Activated CD8-positive, alpha-beta memory T cell treated with anti-CD3 and anti-CD28 coated beads, Interleukin-2, amount 10 ng/mL, durations not matched to agents 7 days and 5 days (primary cell): Measurements from ENCODE around the gene CACNB3. TPM values are rescaled to one million over a fixed set of nuclear protein-coding genes. Genes with fewer than 3 reads are reported as not detected.

Source experiments
- ATAC-seq: fragments of 150-1000 bp; cut with Tn5 transposase; one replicate; pipeline ENCODE4 v1.10.0; 2021; ENCODE audit warnings: moderate library complexity
- CTCF ChIA-PET: fragments of 350-600 bp; sonication (Branson Sonifier 250); formaldehyde crosslinking; loops from one replicate; lab custom pipeline; 2021; ENCODE audit warnings: antibody characterized with exemption; lab: Charles Lee
- DNase-seq: peaks from one replicate; pipeline ENCODE4 v3.0.0-alpha.2; 2020
- H3K27ac Mint-ChIP-seq: one replicate; pipeline ENCODE4 v1.8.0; 2021; ENCODE audit warnings: mild to moderate bottlenecking, mixed read lengths
- H3K27me3 Mint-ChIP-seq: one replicate; pipeline ENCODE4 v1.8.0; 2021; ENCODE audit warnings: mixed read lengths
- H3K36me3 Mint-ChIP-seq: one replicate; pipeline ENCODE4 v1.8.0; 2021; ENCODE audit warnings: mild to moderate bottlenecking, mixed read lengths
- H3K4me1 Mint-ChIP-seq: one replicate; pipeline ENCODE4 v1.8.0; 2021; ENCODE audit warnings: mixed read lengths
- H3K4me3 Mint-ChIP-seq: one replicate; pipeline ENCODE4 v1.8.0; 2021; ENCODE audit warnings: mild to moderate bottlenecking, moderate library complexity, mixed read lengths
- H3K9me3 Mint-ChIP-seq: one replicate; pipeline ENCODE4 v1.8.0; 2022; ENCODE audit warnings: low read depth, mixed read lengths
- total RNA-seq, 2 experiments: library from RNA; stranded (reverse); gene quantifications; one replicate each; pipeline ENCODE4 v1.2.3, GENCODE V29; 2021

The CACNB3 gene
- total RNA-seq, 2 experiments from 2014 or later: 11.0 to 12.8 TPM

- CTCF ChIA-PET: interaction anchor here (1.3 to 2.2 kb wide), 3 partner anchors 13 to 240 kb away, joined by 3 to 12 read pairs (median 6); no protein-coding TSS in a partner anchor
Observed at GRCh38 chr12:48781750-48782456, 36.4 kb upstream of the CACNB3 start.

GRCh38 chr12:48782457-48783395, 35.6 kb upstream of the CACNB3 start:
- CTCF ChIA-PET: interaction anchor here (1.3 to 2.2 kb wide), 2 partner anchors 30 to 241 kb away, joined by 3 to 6 read pairs; no protein-coding TSS in a partner anchor
- no peak for ATAC-seq
- no peaks in the 10 kb centered on the region for H3K36me3 Mint-ChIP-seq
- no peaks in the 10 kb centered on the region for H3K4me1 Mint-ChIP-seq
- H3K27ac Mint-ChIP-seq: no peak overlapping the region
- H3K4me3 Mint-ChIP-seq: no peak overlapping the region
- no peak for DNase-seq
- peaks cover 26% of the 10 kb centered on the region for H3K27me3 Mint-ChIP-seq
- no peaks in the 10 kb centered on the region for H3K9me3 Mint-ChIP-seq

More at GRCh38 chr12:48781750-48782456, 36.4 kb upstream of the CACNB3 start:
- H3K27ac Mint-ChIP-seq: no peak overlapping the region
- peaks cover 18% of the 10 kb centered on the region for H3K27me3 Mint-ChIP-seq
- H3K36me3 Mint-ChIP-seq: no peaks in the 10 kb centered on the region
- H3K9me3 Mint-ChIP-seq: no peaks in the 10 kb centered on the region
- ATAC-seq (no peak), DNase-seq (no peak)
- H3K4me1 Mint-ChIP-seq: no peaks in the 10 kb centered on the region
- no peak overlapping the region for H3K4me3 Mint-ChIP-seq

GRCh38 chr12:48783432-48783831, 34.9 kb upstream of the CACNB3 start:
- Mint-ChIP-seq H3K4me3 (no peak overlapping the region), H3K9me3 (no peaks in the 10 kb centered on the region), H3K36me3 (no peaks in the 10 kb centered on the region), H3K27me3 (peaks cover 33% of the 10 kb centered on the region), H3K4me1 (peaks cover 4% of the 10 kb centered on the region), H3K27ac (no peak overlapping the region)
- DNase-seq (no peak), ATAC-seq (no peak)
- CTCF ChIA-PET: interaction anchor here (2.2 kb wide), 1 partner anchor 30 kb away, joined by 6 read pairs; no protein-coding TSS in a partner anchor

- no peaks in the 10 kb centered on the region for H3K36me3 Mint-ChIP-seq
- H3K9me3 Mint-ChIP-seq: no peaks in the 10 kb centered on the region
- H3K27me3 Mint-ChIP-seq: peaks cover 55% of the 10 kb centered on the region
- no peak for DNase-seq
- ATAC-seq: no peak
- CTCF ChIA-PET: interaction anchor here (0.6 to 3.1 kb wide), 2 partner anchors 9 to 1194 kb away, joined by 4 to 15 read pairs; no protein-coding TSS in a partner anchor
- H3K4me3 Mint-ChIP-seq: no peak overlapping the region
- H3K27ac Mint-ChIP-seq: no peak overlapping the region
- peaks cover 4% of the 10 kb centered on the region for H3K4me1 Mint-ChIP-seq
Observed at GRCh38 chr12:48786591-48787544, 31.4 kb upstream of the CACNB3 start.

- Mint-ChIP-seq H3K27ac (no peak overlapping the region), H3K36me3 (no peaks in the 10 kb centered on the region), H3K27me3 (peaks cover 55% of the 10 kb centered on the region), H3K9me3 (no peaks in the 10 kb centered on the region), H3K4me3 (no peak overlapping the region), H3K4me1 (peaks cover 4% of the 10 kb centered on the region)
- DNase-seq (no peak), ATAC-seq (no peak)
- CTCF ChIA-PET: interaction anchor here (0.6 to 0.7 kb wide), 3 partner anchors 9 to 1193 kb away, joined by 3 to 5 read pairs (median 4); no protein-coding TSS in a partner anchor
Observed at GRCh38 chr12:48787791-48788523, 30.3 kb upstream of the CACNB3 start.

GRCh38 chr12:48788524-48788853, 29.8 kb upstream of the CACNB3 start:
- ATAC-seq (no peak), DNase-seq (no peak)
- Mint-ChIP-seq H3K4me1 (peaks cover 4% of the 10 kb centered on the region), H3K9me3 (no peaks in the 10 kb centered on the region), H3K27me3 (peaks cover 56% of the 10 kb centered on the region), H3K4me3 (no peak overlapping the region), H3K27ac (no peak overlapping the region), H3K36me3 (no peaks in the 10 kb centered on the region)
- CTCF ChIA-PET: interaction anchor here (0.6 to 11.4 kb wide), 2 partner anchors 34 to 402 kb away, joined by 3 to 286 read pairs; no protein-coding TSS in a partner anchor

GRCh38 chr12:48788854-48789775, 29.2 kb upstream of the CACNB3 start, which contains the start of gene ADCY6:
Gene ADCY6, minus strand, starts transcription at chr12:48789089. Its CDS starts 5,655 bp downstream, at chr12:48783434.
- peaks cover 57% of the 10 kb centered on the region for H3K27me3 Mint-ChIP-seq
- H3K4me1 Mint-ChIP-seq: peaks cover 4% of the 10 kb centered on the region
- H3K4me3 Mint-ChIP-seq: no peak within 1 kb of the TSS
- no peaks in the 10 kb centered on the region for H3K9me3 Mint-ChIP-seq
- ATAC-seq (no peak), DNase-seq (no peak)
- H3K36me3 Mint-ChIP-seq: no peaks in the 10 kb centered on the region
- CTCF ChIA-PET: interaction anchor here (0.6 to 11.4 kb wide), 4 partner anchors 25 to 402 kb away, joined by 3 to 286 read pairs (median 4); no protein-coding TSS in a partner anchor
- H3K27ac Mint-ChIP-seq: no peak within 1 kb of the TSS

GRCh38 chr12:48789858-48790326, 28.4 kb upstream of the CACNB3 start:
- DNase-seq (no peak), ATAC-seq (no peak)
- CTCF ChIA-PET: interaction anchor here (0.9 to 11.4 kb wide), 3 partner anchors 24 to 36 kb away, joined by 3 to 286 read pairs (median 5); no protein-coding TSS in a partner anchor
- Mint-ChIP-seq H3K4me3 (no peak overlapping the region), H3K27ac (no peak overlapping the region), H3K36me3 (no peaks in the 10 kb centered on the region), H3K4me1 (peaks cover 4% of the 10 kb centered on the region), H3K9me3 (no peaks in the 10 kb centered on the region), H3K27me3 (peaks cover 58% of the 10 kb centered on the region)

- no peak overlapping the region for H3K4me3 Mint-ChIP-seq
- ATAC-seq (no peak), DNase-seq (no peak)
- H3K27ac Mint-ChIP-seq: no peak overlapping the region
- H3K27me3 Mint-ChIP-seq: peaks cover 31% of the 10 kb centered on the region
- no peaks in the 10 kb centered on the region for H3K9me3 Mint-ChIP-seq
- CTCF ChIA-PET: interaction anchor here (1.9 to 11.4 kb wide), 4 partner anchors 14 to 40 kb away, joined by 6 to 286 read pairs (median 44); no protein-coding TSS in a partner anchor
- H3K36me3 Mint-ChIP-seq: no peaks in the 10 kb centered on the region
- H3K4me1 Mint-ChIP-seq: peaks cover 16% of the 10 kb centered on the region
Observed at GRCh38 chr12:48793696-48794095, 24.6 kb upstream of the CACNB3 start.

- H3K4me3 Mint-ChIP-seq: no peak overlapping the region
- no peaks in the 10 kb centered on the region for H3K9me3 Mint-ChIP-seq
- no peak overlapping the region for H3K27ac Mint-ChIP-seq
- H3K27me3 Mint-ChIP-seq: peaks cover 23% of the 10 kb centered on the region
- DNase-seq: no peak
- CTCF ChIA-PET: interaction anchor here (0.6 to 11.4 kb wide), 16 partner anchors 9 to 440 kb away, joined by 3 to 286 read pairs (median 5); no protein-coding TSS in a partner anchor
- peaks cover 16% of the 10 kb centered on the region for H3K4me1 Mint-ChIP-seq
- H3K36me3 Mint-ChIP-seq: no peaks in the 10 kb centered on the region
- no peak for ATAC-seq
Observed at GRCh38 chr12:48794870-48795269, 23.4 kb upstream of the CACNB3 start.
